Neural progenitor cell (in vitro differentiated cells): ENCODE data around the gene LDHAL6B. TPM values are rescaled to one million over a fixed set of nuclear protein-coding genes. Genes with fewer than 3 reads are reported as not detected.

Source experiments
- DNase-seq: peaks from one replicate; pipeline ENCODE4 v3.0.0-alpha.2; 2016; ENCODE audit warnings: low spot score
- H2AFZ ChIP-seq: fragments of 200-600 bp; sonication (generic); replicated peaks from 2 replicates; pipeline ENCODE4 v1.6.1; 2016; ENCODE audit warnings: antibody characterized with exemption
- H3F3A ChIP-seq: fragments of 200-600 bp; sonication (generic); 2 replicates; pipeline ENCODE4 v1.6.1; 2016; ENCODE audit warnings: antibody characterized with exemption, low read depth
- H3K27ac ChIP-seq: fragments of 200-600 bp; sonication (generic); 2 replicates; pipeline ENCODE4 v1.5.1; 2016; ENCODE audit warnings: mild to moderate bottlenecking
- H3K27me3 ChIP-seq: fragments of 200-600 bp; sonication (generic); 2 replicates; pipeline ENCODE4 v1.6.1; 2016; ENCODE audit warnings: mild to moderate bottlenecking, moderate library complexity
- H3K36me3 ChIP-seq: fragments of 200-600 bp; sonication (generic); 2 replicates; pipeline ENCODE4 v1.5.1; 2016
- H3K4me1 ChIP-seq: fragments of 200-600 bp; sonication (generic); 2 replicates; pipeline ENCODE4 v1.6.1; 2016; ENCODE audit warnings: mixed run types
- H3K4me2 ChIP-seq: fragments of 200-600 bp; sonication (generic); 2 replicates; pipeline ENCODE4 v1.6.1; 2016
- H3K4me3 ChIP-seq: fragments of 200-600 bp; sonication (generic); 2 replicates; pipeline ENCODE4 v1.5.1; 2016
- H3K79me2 ChIP-seq: fragments of 200-600 bp; sonication (generic); 2 replicates; pipeline ENCODE4 v1.6.1; 2016; ENCODE audit warnings: low read depth
- H3K9ac ChIP-seq: fragments of 200-600 bp; sonication (generic); 2 replicates; pipeline ENCODE4 v1.6.1; 2016
- H3K9me3 ChIP-seq: fragments of 200-600 bp; sonication (generic); 2 replicates; pipeline ENCODE4 v1.5.1; 2016; ENCODE audit warnings: low read depth
- H4K20me1 ChIP-seq: fragments of 200-600 bp; sonication (generic); 2 replicates; pipeline ENCODE4 v1.6.1; 2016; ENCODE audit warnings: low read depth
- H3K27ac Mint-ChIP-seq: 3 replicates; pipeline ENCODE4 v1.8.0; 2021; ENCODE audit warnings: mixed read lengths
- H3K27me3 Mint-ChIP-seq: 2 replicates; pipeline ENCODE4 v1.8.0; 2022; ENCODE audit warnings: low read depth, mild to moderate bottlenecking, inconsistent platforms, moderate library complexity, mixed read lengths; ENCODE audit not compliant: insufficient read depth
- H3K36me3 Mint-ChIP-seq: 3 replicates; pipeline ENCODE4 v1.8.0; 2021; ENCODE audit warnings: mixed read lengths
- H3K4me1 Mint-ChIP-seq: 3 replicates; pipeline ENCODE4 v1.8.0; 2021; ENCODE audit warnings: mixed read lengths
- H3K4me3 Mint-ChIP-seq: 3 replicates; pipeline ENCODE4 v1.8.0; 2021; ENCODE audit warnings: mild to moderate bottlenecking, moderate library complexity, mixed read lengths
- H3K9me3 Mint-ChIP-seq: 3 replicates; pipeline ENCODE4 v1.8.0; 2020; ENCODE audit warnings: mixed read lengths
- CTCF ChIP-seq: fragments of 200-600 bp; sonication (generic); IDR thresholded peaks from 2 replicates; pipeline ENCODE4 v1.5.1; 2017; ENCODE audit warnings: antibody characterized with exemption, mild to moderate bottlenecking
- EZH2 ChIP-seq: fragments of 200-600 bp; sonication (generic); IDR thresholded peaks from 2 replicates; pipeline ENCODE4 v1.6.1; 2017; ENCODE audit warnings: antibody characterized with exemption, mild to moderate bottlenecking, moderate library complexity
- EZH2phosphoT487 ChIP-seq: fragments of 200-600 bp; sonication (generic); IDR thresholded peaks from 2 replicates; pipeline ENCODE4 v1.6.1; 2017; ENCODE audit warnings: antibody characterized with exemption
- total RNA-seq: library from RNA; depleted of rRNA; stranded (reverse); fragments of >200 nt; gene quantifications from 2 replicates; pipeline ENCODE4 v1.2.3, GENCODE V29; 2015; ENCODE audit warnings: low replicate concordance

The LDHAL6B gene
- total RNA-seq, 1 donor from 2014 or later = not detected

GRCh38 chr15:59236394-59236793 lies 29.8 kb downstream of the LDHAL6B start:
- no peak overlapping the region for H3K27ac ChIP-seq
- H3K4me3 ChIP-seq = no peak overlapping the region
- no peaks in the 10 kb centered on the region for H4K20me1 ChIP-seq
- no peaks in the 10 kb centered on the region for H3K79me2 ChIP-seq
- Mint-ChIP-seq H3K4me3 (no peak overlapping the region), H3K4me1 (peaks cover 9% of the 10 kb centered on the region), H3K27ac (no peak overlapping the region), H3K27me3 (no peaks in the 10 kb centered on the region), H3K36me3 (peaks cover 5% of the 10 kb centered on the region), H3K9me3 (peaks cover 3% of the 10 kb centered on the region)
- H3K4me2 ChIP-seq = no peak overlapping the region
- no peak overlapping the region for H2AFZ ChIP-seq
- H3K9me3 ChIP-seq = no peaks in the 10 kb centered on the region
- TF ChIP-seq CTCF = no peak
- TF ChIP-seq EZH2 = no peak
- TF ChIP-seq EZH2phosphoT487 = no peak
- peaks cover 4% of the 10 kb centered on the region for H3F3A ChIP-seq
- no peaks in the 10 kb centered on the region for H3K27me3 ChIP-seq
- H3K9ac ChIP-seq = no peak overlapping the region
- no peak for DNase-seq
- no peaks in the 10 kb centered on the region for H3K36me3 ChIP-seq
- peaks cover 8% of the 10 kb centered on the region for H3K4me1 ChIP-seq

GRCh38 chr15:59237119-59237855 lies 30.6 kb downstream of the LDHAL6B start:
- no peak overlapping the region for H3K27ac Mint-ChIP-seq
- no peak for DNase-seq
- Histone ChIP-seq H3K4me1 (peaks cover 8% of the 10 kb centered on the region), H3K79me2 (no peaks in the 10 kb centered on the region), H2AFZ (no peak overlapping the region), H3K27me3 (no peaks in the 10 kb centered on the region), H4K20me1 (no peaks in the 10 kb centered on the region), H3F3A (peaks cover 4% of the 10 kb centered on the region), H3K27ac (no peak overlapping the region), H3K36me3 (no peaks in the 10 kb centered on the region), H3K4me3 (no peak overlapping the region), H3K9me3 (no peaks in the 10 kb centered on the region), H3K4me2 (no peak overlapping the region), H3K9ac (no peak overlapping the region)
- no peaks in the 10 kb centered on the region for H3K27me3 Mint-ChIP-seq
- H3K4me1 Mint-ChIP-seq = peaks cover 9% of the 10 kb centered on the region
- TF ChIP-seq EZH2phosphoT487 (no peak), EZH2 (no peak), CTCF (no peak)
- peaks cover 6% of the 10 kb centered on the region for H3K36me3 Mint-ChIP-seq
- H3K4me3 Mint-ChIP-seq = no peak overlapping the region
- peaks cover 3% of the 10 kb centered on the region for H3K9me3 Mint-ChIP-seq

GRCh38 chr15:59237924-59238331 lies 31.3 kb downstream of the LDHAL6B start:
- no peaks in the 10 kb centered on the region for H3K27me3 Mint-ChIP-seq
- H3F3A ChIP-seq = peaks cover 4% of the 10 kb centered on the region
- H3K27ac ChIP-seq = no peak overlapping the region
- H3K9me3 Mint-ChIP-seq = peaks cover 3% of the 10 kb centered on the region
- H4K20me1 ChIP-seq = no peaks in the 10 kb centered on the region
- H3K36me3 ChIP-seq = no peaks in the 10 kb centered on the region
- no peaks in the 10 kb centered on the region for H3K9me3 ChIP-seq
- no peak for DNase-seq
- no peak for TF ChIP-seq EZH2phosphoT487
- TF ChIP-seq CTCF = no peak
- no peak for TF ChIP-seq EZH2
- no peak overlapping the region for H3K9ac ChIP-seq
- H3K36me3 Mint-ChIP-seq = peaks cover 6% of the 10 kb centered on the region
- no peak overlapping the region for H3K4me3 ChIP-seq
- no peak overlapping the region for H3K4me2 ChIP-seq
- H3K27ac Mint-ChIP-seq = no peak overlapping the region
- H3K4me1 Mint-ChIP-seq = peaks cover 9% of the 10 kb centered on the region
- H3K4me1 ChIP-seq = peaks cover 8% of the 10 kb centered on the region
- H2AFZ ChIP-seq = no peak overlapping the region
- H3K4me3 Mint-ChIP-seq = no peak overlapping the region
- H3K27me3 ChIP-seq = no peaks in the 10 kb centered on the region
- H3K79me2 ChIP-seq = no peaks in the 10 kb centered on the region
